Smooth muscle cell of the pulmonary artery (primary cell): ENCODE measurements around the gene SMAD9. TPM values are rescaled to one million over a fixed set of nuclear protein-coding genes. Genes with fewer than 3 reads are reported as not detected.

Source experiments
- total RNA-seq: library from RNA; depleted of rRNA; stranded (reverse); fragments of >200 nt; gene quantifications from 2 replicates; pipeline ENCODE4 v1.2.3, GENCODE V29; 2014

SMAD9 gene
- 3.8 and 8.3 TPM in 2 replicates for total RNA-seq

GRCh38 chr13:36919833-36920615 lies at the start of gene SMAD9:
TSS of gene SMAD9 (minus strand) at chr13:36920238. CDS start at chr13:36879689, 40,549 bp downstream.

DNA sequence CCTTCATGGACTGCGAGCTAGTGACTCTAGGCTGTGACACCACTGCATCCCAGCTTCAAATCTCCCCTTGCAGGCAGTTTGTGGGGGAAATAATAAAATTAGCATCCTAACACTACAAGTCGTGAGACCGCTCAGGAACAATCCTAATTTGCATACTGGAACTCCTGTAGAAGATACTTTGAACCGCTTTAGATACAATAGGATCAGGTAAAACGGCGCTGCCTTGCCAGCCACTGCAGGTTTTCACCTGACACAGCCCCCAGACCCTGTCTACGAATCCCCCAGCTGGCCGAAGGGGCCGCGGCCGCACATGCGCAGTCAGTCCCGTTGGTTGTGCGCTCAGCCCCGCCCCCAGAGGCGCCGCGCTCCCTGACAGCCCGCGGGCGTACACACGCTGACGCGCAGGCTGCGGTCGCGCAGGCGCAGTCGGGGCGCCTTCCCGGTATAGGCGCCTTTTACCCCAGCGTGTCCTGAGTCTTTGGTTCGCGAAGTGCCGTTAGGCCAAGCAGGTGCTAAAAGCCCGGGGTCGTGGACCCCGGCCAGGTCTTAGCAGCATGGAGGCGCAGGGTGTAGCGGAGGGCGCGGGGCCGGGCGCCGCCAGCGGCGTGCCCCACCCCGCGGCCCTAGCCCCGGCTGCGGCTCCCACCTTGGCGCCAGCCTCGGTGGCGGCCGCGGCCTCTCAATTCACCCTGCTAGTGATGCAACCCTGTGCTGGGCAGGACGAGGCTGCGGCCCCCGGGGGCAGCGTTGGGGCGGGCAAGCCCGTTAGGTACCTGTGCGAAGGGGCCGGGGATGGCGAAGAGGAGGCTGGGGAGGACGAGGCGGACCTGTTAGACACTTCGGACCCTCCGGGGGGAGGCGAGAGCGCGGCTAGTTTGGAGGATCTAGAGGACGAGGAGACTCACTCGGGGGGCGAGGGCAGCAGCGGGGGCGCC lies 101.0 kb downstream of the SMAD9 start, which contains the start of gene RFXAP:
RFXAP (plus strand) TSS at position 419 of the 935 bp plus-strand sequence; CDS start at position 555, 136 bp downstream.

Other genes with a start within 250 kb of the SMAD9 start
- not detected in 2 replicates for gene SERTM1, start 246.2 kb downstream of the SMAD9 start, total RNA-seq
- 1.8 TPM in 2 replicates for gene RFXAP, start 101.0 kb downstream of the SMAD9 start, total RNA-seq
- gene ALG5, start 79.1 kb upstream of the SMAD9 start, total RNA-seq: 20.2 and 29.7 TPM in 2 replicates
- 15.6 and 17.9 TPM in 2 replicates for gene EXOSC8, start 80.5 kb upstream of the SMAD9 start, total RNA-seq
- 35.6 and 36.2 TPM in 2 replicates for gene SUPT20H, start 139.4 kb upstream of the SMAD9 start, total RNA-seq
- gene CSNK1A1L, start 185.4 kb upstream of the SMAD9 start, total RNA-seq: not detected in 2 replicates